Measurements from ENCODE around the gene GJC1.
A peak's percentile ranks its signal among the peaks of the same experiment; 100 is the strongest.

Gene GJC1

DNA sequence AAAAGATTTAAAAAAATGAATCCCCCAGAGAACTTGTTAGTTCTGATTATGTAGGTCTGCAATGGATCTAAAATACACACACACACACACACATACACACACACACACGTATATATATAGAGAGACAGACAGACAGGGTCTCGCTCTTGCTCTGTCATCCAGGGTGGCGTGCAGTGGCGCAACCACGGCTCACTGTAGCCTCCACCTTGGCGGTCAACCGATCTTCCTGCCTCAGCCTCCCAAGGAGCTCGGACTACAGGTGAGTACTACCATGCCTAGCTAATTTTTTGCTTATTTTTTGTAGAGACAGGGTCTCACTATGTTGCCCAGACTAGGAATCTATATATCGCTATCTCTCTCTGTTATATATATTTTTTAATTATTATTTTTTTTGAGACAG, 33.4 kb downstream of the GJC1 start:
- no peak for DNase-seq

DNA sequence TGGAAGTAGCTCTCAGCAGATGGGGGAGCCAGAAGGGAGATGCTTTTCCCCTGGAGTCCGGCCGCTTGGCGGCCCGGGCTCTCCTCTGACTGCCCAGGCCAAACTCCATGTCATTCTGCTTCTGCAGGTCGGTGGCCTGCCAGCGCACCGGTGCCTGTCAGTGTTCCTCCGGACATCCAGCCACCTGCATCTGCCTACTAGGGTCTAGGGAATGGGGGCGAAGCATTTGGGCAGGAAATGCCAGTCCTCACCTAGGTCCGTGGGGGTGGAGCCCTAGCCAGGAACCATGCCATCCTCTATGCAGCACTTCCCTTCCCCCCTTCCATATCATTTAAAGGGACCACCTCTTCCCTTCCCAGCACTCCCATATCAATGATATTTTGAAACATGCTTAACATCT, 34.2 kb downstream of the GJC1 start:
- DNase-seq, result no peak

DNA sequence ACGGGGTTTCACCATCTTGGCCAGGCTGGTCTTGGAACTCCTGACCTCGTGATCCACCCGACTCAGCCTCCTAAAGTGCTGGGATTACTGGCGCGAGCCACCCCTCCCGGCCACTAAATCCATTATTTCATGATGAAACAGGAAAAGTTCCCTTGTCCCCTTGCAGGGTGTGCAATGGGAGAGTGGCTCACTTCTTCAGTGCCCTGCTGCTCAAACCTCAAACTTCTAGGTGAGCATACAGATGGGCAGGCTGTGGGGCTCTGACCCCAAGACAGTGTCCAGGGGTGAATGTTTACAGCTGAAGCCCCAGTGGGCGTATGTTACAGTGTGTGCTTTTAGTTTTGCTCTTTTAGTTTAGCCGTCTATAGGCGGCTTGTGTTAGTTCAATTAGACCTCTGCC, 34.7 kb downstream of the GJC1 start:
- no peak for DNase-seq

- no peak for DNase-seq
Observed at GRCh38 chr17:44794851-44795413, 35.2 kb downstream of the GJC1 start.

GRCh38 chr17:44793885-44794842, 35.9 kb downstream of the GJC1 start:
- DNase-seq, result no peak

DNA sequence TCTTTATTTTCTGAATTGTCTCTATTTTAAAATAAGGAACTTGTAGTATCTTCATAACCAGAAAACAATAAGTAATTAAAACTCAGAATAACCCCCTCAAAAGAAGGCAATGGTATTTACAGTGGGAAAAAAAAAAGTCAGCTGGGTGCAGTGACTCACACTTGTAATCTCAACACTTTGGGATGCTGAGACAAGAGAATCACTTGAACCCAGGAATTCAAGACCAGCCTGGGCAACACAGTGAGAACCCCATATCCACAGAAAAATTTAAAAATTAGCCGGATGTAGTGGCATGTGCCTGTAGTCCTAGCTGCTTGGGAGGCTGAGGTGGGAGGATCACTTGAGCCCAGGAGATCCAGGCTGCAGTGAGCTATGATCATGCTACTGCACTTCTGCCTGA, 37.8 kb downstream of the GJC1 start:
- DNase-seq, result no peak

DNA sequence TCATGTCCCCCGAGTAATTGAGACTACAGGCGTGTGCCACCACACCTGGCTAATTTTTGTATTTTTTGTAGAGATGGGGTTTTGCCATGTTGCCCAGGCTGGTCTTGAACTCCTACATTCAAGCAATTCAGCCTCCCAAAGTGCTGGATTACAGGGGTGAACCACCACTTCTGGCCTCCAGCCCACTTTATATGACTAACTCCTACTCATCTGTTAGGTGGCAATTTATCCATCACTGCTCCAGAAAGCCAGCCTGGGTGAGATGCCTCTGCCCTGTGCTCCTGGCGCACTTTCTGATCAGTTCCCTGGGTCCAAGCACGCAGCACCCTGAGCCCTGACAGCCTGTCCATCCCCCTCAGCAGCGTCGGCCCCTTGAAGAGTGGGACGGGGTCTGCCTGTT, 41.9 kb downstream of the GJC1 start:
- no peak for DNase-seq

DNA sequence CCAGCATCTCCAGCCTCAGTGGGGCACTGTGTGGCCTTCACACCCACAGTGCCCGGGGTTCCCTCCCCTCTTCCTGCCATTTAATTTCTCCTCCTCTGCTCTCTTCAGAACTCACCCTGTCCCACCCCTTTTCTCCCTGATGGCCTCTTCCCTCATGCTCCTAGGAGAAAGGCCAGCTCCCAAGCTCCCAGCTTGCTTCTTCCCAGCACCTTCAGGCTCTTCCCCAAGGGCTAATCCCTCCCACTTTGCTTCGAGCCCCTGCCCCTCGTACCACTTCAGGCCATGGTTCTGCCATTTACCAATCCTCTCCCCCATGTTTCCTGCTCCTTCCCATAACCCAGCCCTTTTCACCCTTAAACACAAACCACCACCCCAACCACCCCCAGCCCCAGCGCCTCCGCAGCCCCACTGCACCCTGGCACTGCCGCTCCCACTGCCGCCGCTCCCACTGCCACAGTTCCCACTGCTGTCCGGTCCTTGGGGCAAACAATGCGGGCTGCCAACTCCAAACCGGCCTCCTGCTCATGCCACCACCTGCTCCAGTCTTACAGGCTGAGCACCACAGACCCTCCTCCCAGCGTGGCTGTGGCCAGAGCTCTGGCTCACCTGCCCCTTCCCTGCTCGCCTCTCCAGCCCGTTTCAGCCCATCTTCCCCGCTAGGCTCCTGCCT, 42.7 kb downstream of the GJC1 start:
- no peak for DNase-seq

GRCh38 chr17:44786551-44787081, 43.5 kb downstream of the GJC1 start:
- no peak for DNase-seq

- DNase-seq, result no peak
Observed at GRCh38 chr17:44785921-44786320, 44.2 kb downstream of the GJC1 start.

DNA sequence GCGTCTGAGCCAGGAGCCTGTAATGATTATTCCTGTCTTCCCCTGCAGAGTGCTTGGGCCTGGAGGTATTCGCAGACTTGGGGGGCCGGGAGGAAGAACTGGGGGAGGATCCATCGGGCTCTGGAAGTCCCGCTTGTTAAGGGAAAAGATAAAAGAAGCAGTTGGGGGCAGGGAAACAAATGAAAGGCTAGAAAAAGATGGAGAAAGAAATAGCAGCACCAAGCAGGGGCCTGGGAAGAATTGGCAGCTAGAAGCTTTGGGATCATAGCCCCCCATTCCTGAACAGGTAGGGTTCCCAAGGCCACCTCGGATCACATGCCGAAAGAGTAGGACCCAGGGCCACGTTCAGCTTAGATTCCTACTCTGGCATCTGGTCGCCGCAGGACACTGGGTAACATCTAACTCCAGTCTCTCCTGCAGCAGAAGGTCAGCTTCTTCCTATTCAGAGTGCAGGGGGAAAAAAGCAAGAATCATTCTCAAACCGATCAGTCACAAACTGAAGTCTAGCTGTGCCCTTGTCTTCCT, 47.7 kb downstream of the GJC1 start:
- no peak for DNase-seq

- DNase-seq, result no peak
Observed at GRCh38 chr17:44781551-44782325, 48.3 kb downstream of the GJC1 start.

DNA sequence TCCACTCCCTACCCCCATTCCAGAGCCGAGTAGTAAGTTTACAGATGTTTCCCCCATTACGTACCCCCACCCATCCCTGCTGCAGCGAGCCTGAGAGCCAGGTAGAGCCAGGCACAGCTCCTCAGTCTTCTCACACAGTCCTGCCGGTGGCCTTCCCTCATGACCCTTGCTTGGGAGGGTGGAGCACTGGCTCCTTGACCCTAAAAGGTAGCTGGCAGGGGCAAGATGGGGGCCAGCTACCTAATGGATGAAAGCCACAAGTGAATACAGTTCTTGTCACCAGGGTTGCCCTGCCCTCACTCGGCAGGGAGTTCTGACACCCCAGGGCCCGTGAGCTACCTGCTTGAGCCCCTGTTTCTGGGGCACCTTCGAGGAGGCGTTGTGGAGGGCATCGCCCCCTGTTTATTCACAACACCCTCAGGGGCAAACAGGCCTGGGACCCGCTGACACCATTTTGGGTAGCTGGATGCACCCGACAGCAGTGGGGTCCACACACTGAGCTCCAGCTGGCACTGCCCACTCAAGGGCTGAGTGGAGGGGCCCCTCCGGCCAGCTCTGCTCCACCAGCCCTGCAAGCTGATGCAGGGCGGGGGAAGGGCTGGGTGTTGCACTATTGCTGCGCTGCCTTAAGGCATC, 49.1 kb downstream of the GJC1 start:
- no peak for DNase-seq

GRCh38 chr17:44780161-44780560, 49.9 kb downstream of the GJC1 start:
- DNase-seq, result no peak

DNA sequence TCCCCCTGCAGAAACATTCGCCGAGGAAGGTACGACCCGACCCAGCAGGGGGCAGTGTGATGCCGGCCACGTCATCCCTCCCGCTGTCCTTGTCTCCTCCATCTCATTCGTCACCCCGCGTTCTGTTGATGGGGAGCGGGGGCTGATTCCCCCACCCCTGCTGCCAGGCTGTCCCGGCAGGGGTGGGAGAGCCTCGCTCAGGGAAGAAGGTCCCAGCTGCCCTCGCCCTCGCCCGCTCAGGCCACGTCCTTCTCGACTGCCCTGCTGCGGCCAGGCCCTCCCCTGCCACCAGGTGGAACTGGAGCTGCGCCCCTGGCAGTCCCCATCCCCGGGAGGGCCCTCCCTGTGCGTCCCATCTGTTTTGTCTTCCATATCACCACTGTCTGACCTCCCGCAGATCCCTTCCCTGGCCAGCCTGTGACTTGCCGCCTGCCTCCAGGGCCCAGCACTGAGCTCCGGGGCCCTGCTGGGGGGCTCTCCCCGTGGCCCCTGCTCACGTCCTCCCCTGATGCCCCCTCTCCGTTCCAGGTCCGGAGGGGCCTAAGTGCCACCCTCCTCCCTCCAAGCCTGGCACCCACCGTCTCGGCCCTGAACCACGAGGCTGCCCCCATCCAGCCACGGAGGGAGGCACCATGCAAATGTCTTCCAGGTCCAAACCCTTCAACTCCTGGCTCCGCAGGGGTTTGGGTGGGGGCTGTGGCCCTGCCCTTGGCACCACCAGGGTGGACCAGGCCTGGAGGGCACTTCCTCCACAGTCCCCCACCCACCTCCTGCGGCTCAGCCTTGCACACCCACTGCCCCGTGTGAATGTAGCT, 50.7 kb downstream of the GJC1 start:
- peak; percentile 87 for DNase-seq

- no peak for DNase-seq
Observed at GRCh38 chr17:44778656-44779210, 51.4 kb downstream of the GJC1 start.

DNA sequence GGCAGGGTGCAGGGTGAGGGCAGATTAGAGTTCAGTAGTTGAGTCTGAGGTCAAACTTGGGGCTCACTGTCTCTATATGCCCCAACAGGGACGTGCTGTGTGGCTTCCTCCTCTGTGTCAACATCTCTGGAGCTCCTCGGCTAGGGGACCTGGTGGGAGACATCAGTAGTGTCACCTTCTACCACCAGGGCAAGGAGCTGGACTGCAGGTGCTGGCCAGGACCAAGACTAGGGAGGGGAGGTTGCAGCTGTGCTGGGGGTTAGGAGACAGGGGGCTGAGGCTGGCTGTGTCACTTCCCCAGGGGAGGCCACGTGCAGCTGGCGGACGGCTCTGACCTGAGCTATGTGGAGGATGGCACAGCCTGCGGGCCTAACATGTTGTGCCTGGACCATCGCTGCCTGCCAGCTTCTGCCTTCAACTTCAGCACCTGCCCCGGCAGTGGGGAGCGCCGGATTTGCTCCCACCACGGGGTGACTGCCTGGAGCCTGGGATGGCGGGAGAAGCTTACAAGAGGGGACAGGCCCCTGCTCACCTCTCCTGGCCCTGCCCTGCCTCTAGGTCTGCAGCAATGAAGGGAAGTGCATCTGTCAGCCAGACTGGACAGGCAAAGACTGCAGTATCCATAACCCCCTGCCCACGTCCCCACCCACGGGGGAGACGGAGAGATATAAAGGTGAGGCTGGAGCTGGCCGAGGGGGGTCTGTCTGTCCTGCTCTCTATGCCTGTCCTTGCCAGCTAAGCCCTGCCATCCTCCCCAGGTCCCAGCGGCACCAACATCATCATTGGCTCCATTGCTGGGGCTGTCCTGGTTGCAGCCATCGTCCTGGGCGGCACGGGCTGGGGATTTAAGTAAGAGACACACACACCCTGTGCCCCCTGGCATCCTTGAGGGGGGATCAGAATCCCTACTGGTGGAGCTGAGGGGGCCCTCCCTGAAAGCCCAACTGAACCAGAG, 52.4 kb downstream of the GJC1 start:
- DNase-seq, result no peak

- no peak for DNase-seq
Observed at GRCh38 chr17:44776628-44777393, 53.3 kb downstream of the GJC1 start.

All from CD4-positive, alpha-beta T cell treated with Interleukin-6 for 4 hours (primary cell).